HG03196 (cell line): ENCODE results near the gene ITPR1.
A peak's percentile ranks its signal among the peaks of the same experiment; 100 is the strongest.

Experiments
- ATAC-seq: cut with Tn5 transposase; IDR thresholded peaks from one replicate; pipeline ENCODE4 v1.9.1; 2021; ENCODE audit not compliant: unreplicated experiment

ITPR1 gene

DNA sequence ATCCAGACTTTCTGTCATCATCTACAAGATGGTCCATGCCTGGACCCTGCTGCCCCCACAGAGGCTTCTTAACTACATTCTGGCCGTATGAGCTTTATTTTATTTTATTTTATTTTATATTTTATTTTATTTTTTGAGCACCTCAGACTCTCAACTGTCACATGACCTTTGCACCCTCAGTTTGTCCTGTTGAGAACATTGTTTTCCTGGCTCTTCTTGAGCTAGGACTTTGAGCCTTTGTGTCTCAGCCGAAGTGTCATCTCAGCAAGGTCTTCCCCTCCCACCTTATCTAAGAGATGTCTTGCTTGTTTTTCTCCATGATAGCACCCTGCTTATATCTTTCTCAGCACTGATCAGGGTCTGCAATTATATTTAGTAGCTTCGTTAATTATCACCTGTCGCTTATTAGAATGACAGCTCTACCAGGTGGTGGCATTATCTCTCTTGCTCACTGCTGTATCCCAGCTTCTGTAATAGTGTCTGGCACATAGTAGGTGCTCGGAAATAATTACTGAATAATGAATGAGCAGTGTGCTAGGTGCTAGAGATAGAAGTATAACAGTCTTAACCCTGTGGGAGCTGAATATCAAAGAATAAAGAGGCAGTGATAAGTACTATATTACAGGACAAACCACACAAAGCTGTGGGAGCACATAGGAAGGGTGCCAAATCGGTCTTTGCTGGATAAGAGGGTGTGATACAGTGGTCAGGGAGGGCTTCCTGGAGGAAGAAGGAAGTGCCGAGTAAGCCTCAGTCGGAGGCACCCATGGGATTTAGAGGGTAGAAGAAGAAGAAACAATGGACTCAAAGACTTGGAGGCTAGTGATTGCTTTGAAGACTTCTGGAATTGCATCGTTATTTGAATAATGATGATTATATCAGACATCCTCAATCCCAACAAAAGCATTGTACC is 136.2 kb downstream of the ITPR1 start:
- ATAC-seq = no peak

DNA sequence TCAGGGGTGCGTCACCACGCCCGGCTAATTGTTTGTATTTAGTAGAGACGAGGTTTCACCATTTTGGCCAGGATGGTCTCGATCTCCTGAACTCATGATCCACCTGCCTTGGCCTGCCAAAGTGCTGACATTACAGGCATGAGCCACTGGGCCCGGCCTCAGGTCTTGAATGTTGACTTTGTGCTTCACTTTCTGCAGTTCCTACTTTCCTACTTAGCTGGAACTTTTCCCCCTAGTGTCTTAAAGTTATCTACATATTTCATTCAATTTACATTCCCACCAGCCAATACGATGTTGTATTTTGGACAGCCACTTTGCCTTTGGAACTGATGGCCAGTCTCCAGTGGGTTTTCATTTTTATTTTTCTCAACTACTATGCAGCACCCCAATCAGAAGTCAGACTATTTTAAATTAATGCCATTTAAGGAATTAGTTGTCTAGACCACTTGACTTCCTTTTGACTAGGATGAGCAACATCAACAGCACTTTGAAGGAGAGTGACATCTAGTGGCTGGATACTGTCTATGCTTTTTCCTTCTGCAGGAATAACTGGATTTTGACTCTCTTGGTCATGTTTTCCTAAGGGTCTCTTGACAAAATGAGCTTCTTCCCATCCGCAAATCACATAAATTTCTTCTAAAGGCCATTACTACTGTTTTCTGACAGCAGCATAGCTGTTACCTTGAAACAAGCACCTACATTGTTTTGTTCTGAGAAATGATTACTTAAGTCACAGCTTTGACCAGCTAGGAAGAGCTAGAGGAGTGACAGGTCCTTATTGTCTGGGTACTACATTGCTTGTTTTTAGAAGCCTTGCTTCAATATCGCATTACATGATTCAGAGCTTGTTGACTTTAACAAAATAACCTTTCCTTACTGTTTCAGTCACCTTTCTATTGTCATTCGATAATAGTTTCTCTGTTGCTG is 140.2 kb downstream of the ITPR1 start:
- ATAC-seq = peak; percentile 68

DNA sequence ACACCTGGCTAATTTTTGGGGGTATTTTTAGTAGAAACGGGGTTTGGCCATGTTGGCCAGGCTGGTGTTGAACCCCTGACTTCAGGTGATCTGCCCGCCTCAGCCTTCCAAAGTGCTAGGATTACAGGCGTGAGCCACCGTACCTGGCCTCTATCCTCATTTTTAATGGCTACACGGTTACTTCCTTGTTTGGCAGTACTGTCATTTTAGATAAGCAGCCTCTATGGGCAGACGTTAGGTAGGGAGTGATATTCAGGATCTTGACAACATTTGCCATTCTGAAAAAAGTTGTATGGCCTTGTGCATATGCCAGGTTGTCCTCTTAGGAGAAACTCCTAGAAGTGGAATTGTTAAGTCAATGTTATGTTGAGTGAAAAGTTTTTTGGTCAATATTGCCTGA is 141.7 kb downstream of the ITPR1 start:
- no peak for ATAC-seq

DNA sequence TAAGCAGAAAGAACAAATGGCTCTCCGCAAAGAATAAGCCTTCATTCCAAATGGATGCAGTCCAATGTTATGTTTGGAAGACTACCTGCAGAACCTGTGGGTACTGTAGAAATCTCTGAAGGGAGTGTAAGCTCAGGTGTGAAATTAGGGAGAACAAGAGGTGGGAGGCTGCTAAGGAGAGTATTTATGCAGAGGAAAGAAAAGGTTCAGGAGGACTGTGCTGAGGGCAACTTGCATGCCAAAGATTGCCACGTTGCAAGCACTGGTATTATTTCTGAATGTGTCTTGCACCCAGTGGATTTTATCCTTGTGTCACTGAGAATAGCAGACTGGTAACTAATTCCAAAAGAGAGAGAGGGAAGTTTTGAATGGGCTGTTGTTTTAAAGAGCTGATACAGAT is 144.1 kb downstream of the ITPR1 start:
- no peak for ATAC-seq

DNA sequence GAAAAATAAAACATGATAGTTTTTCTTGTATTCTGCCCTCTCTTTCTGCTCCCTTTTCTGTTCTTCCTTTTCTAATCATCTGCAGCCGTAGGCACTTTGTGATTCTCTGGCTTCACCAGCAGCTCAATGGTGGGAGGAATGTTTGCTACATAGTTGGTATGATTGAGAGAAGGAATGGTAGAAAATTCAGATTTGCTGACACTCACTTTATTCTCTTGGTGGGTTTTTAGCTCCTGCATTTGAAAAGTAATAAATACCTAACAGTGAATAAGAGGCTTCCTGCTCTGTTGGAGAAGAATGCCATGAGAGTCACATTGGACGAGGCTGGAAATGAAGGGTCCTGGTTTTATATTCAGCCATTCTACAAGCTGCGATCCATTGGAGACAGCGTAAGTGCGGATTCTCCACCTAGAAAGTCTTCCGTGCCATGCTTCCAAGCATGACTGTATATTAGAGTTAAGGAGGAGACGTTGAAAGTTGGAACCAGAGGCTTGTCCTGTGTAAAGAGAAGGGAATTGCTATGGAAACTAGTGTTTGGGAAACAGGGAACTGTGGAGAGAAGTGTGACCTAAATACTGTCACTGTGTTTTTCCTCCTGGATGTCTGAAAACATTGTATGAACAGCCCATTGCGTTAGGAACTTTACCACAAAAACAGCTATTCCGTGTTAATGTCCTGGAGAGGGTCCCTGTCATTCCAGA is 148.9 kb downstream of the ITPR1 start:
- no peak for ATAC-seq

DNA sequence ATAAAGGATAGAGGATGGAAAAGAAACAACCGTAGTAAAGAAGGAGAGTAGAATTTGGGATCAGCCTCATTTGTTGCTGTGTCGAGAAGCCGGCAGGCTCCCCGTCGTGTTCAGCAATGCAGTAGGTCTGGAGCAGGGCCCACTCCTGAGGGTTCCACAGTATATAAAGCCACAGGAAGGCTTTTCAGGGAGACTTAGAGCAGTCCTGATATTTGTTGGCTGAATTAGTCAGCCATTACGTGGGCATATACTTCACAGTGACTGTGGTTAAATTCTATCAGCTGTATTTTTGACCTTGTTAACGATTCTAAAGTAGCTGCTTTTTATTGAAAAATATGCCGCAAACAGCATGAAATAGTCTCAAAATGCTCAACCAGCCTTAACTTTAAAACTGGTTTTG is 149.5 kb downstream of the ITPR1 start:
- ATAC-seq = no peak

DNA sequence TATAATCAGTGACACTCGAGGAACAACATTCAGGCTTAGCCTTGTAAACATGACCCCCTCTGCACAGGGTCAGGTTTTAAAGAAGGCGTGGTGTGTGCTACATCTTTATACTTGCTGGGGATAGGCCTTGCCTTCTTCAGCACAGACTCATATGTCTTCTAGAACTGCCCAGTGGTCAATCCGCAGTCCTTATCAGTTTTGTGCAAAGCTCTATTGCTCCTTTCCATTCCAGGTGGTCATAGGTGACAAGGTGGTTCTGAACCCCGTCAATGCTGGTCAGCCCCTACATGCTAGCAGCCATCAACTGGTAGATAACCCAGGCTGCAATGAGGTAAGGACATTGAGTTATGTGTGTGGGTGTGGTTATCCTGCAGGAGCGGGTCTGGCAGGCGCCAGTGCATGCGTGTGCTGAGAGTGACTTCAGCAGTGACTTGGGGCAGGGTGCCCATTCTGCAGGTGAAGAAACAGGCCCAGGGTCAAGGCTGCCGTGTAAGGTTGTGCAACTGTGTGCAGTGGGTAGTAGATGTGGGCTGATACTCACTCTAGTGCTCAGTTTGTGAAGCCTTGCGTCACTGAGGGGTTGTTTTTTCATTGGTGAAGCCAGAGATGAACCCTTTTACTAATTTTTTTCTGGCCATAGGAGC is 150.9 kb downstream of the ITPR1 start:
- no peak for ATAC-seq

DNA sequence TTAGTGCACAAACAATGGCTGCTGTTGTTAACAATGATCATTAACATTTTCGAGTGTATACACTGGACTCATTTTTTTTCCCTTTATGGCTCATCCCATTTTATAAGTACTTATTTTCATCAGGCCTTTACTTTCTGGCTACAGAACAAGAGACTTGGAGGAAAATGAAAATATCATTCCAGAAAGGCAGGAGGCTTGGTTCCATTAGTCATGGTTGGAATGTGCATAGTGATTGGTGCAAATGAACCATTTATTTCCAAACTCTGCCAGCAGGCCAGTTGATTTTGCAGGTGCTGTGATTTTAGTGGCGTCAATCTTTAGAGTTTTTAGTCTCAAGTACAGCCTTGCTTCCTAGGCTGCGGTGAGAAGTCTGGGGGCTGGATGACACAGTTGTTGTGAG is 151.8 kb downstream of the ITPR1 start:
- ATAC-seq = no peak

DNA sequence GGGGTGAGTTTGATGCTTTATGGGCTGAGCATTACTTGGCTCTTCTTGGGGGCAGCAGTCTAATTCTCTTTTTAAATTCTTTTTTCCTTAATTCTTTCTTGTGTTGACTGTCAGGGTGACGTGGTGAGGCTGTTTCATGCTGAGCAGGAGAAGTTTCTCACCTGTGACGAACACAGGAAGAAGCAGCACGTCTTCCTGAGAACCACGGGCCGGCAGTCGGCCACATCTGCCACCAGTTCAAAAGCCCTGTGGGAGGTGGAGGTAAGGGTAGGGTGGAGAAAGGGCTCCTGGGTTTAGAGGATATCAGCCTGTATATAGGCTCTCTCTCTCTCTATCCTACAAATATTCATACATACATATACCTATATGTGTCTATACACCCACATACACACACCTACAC is 152.3 kb downstream of the ITPR1 start:
- ATAC-seq = no peak

DNA sequence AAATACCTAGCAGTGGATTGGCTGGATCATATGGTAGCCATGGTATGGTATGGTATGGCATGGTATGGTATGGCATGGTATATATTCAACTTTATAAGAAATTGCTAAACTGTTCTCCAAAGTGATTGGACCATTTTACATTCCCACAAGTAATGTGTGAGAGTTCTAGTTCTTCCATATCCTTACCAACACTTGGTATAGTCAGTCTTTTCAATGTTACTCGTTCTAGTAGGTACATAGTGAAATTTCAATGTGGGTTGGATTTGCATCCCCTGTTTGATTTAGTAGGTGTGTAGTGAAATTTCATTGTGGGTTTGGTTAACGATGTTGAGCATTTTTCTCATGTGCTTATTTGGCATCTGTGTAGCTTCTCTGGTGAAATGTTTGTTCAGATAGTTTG is 154.3 kb downstream of the ITPR1 start:
- no peak for ATAC-seq

DNA sequence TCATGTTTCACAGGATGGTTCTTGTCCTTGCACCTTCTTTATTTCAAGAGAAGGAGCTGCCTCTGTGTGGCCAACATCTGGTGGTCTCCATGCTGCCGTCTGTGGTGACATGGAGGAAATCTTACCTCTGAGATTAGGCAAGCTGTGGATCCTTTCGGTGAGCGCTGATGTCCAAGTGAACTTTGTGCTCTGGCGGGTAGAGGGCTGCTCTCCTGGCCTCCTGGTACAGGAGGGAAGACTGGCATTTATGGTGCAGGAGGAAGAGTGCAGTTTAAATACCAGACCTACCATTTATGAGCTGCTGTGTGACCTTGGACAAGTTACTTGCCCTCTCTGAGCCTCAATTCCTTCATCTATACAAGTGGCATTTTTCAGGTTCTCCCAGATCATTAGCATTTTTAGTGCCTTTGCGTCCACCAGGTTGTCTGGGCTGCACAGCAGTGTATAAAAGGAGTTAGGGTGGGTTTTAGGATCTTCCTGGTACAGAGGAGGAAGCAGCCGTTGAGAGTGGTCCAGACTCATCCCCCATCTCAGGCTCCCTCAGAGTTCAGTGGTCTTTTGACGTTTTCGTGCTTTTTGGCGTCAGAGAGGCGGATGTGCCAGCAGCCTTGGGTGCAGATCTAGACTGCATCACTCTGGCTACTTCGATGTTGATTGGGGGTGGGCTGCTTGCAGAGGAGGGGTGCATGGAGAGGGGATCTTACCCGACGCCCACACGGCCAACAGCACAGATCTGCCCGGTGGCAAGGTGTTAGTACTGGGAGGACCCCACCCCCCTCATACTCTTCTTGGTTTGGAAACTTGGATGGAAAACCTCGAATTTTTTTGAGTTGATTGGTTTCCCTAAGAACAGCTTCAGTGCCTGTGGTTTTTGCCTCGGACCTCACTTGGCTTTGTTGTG is 162.2 kb downstream of the ITPR1 start:
- ATAC-seq = no peak

DNA sequence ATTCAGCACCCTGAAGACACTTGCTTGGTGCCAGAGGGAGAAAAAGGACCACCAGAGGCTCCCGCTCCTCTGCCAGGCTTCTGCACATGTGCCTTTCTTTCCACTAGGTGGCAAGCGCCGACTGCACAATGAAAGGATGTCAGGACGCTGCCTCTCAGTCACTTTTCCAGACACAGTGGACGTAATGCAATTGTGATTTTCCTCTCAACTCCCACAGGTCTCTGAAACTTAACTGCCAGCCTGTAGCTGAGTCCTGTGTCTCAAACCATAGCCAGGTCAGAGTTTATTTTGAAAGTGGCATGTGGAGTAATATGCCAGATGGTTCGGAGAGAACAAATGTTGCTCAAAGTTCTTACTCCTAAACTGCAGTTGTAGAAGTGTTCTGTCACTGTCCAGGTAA is 162.9 kb downstream of the ITPR1 start:
- ATAC-seq = no peak

DNA sequence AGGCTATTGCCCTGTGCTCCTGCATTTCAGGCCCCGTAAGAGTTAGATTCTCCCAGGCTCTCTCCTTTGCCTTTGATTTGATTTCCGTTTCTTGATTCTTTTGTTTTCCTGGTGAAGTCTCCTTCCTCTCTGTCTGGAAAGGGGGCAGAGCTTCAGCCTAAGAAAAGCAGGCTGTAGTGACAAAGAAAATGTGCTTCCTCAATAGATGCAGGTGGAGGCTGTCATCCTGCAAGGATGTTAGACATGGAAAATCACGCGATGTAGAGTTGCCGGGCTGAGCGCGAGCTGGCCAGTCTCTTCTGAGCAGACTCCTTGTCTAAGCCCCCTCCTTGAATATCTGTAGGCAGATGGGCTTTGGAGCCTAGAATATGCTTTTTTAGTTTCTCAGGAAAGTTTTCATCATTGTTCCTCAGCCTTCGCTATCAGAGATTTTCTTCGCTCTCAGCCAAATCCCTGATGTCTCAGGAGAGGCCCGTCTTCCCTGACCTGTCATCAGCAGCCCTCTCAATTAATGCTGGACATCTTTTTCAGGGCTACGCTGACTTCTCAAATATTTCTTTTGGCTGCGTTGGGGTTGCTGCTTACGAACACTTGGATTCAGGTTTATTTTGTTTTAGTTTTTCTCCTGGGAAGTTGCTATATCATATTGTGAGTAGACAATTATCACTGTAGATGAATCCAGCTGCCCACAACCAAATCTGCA is 163.6 kb downstream of the ITPR1 start:
- no peak for ATAC-seq

DNA sequence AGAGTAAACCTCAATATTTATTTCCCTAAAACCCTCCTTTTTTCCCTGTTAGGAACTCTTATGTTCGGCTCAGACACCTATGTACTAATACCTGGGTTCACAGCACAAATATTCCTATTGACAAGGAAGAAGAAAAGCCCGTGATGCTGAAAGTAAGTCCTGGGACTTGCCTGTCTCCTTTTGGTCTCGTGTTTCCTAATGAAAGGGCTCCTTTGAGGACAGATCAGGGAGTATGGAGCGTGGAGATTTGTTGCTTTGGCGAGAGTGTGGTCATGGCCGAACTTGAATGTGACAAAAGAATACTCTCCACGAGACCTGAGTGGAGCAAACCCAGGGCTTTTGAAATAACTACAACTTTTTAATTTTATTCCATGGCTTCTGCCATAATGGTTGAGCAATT is 167.8 kb downstream of the ITPR1 start:
- ATAC-seq = no peak

DNA sequence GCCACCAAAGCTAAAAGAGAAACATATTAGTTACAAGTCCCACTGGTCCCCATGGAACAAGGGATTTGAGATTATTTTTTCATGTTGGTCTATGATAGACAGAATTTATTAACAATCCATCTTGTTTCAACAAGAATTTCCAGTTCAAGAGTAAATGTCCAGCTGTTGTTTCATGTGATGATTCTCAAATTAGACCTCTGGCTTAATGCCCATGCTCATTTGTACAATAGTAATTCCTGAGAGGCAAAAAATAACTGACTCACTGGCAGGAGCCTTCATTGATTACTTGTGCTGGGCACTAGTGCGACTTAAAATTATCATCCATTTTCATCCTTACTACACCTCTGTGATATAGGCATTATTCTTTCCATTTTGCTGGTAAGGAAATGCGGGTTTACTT is 171.3 kb downstream of the ITPR1 start:
- ATAC-seq = no peak

DNA sequence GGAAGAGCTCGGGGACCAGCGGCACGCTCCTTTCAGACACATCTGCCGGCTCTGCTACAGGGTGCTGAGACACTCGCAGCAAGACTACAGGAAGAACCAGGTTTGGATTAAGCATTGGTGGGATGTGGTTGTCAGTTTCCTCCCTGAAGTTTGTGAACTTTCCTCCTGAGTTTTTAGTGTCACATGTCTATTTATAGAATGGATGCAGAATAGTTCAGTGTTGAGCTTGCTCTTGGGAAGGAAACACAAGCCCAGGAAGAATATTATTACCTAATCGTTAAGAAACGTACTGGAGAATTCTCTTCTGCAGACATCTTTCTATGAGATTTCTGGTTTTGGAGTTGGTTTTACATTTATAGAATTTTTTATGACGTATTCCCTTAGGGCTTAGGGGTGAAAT is 172.0 kb downstream of the ITPR1 start:
- no peak for ATAC-seq

DNA sequence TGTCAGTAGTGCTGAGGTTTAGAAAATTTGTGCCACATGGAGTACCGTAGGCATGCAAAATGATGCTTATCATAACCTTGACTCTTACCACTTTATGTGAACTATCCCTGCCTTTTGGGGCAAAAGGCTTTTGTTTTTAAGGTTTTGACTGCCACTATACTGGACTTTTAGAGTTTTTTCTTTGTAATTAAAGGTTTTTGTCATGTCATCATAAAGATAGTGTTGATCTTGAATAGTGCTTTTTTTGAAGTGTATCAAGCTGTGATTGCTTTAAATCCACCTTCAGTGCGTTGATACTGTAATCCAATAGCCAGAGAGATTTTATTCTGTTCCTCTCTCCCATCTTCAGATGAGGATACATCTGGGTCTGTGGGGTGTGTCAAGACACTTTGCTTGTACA is 172.9 kb downstream of the ITPR1 start:
- no peak for ATAC-seq

DNA sequence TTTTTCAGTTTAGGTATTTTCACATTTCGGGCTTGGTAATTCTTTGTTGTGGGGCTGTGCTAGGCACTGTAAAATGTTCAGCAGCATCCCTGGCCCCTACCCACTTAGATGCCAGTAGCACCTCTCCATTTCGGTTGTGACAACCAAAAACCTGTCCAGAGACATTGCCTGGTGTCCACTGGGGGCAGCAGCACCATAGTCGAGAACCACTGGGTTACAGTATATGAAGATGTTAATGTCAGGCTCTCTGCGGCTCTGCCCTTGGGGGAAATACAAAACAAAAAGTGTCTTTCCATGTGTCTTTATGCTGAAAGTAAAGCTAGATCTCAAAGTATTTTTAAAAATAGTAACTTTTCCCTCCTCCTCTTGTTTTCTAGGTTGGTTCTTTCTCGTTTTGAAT is 177.2 kb downstream of the ITPR1 start:
- no peak for ATAC-seq

DNA sequence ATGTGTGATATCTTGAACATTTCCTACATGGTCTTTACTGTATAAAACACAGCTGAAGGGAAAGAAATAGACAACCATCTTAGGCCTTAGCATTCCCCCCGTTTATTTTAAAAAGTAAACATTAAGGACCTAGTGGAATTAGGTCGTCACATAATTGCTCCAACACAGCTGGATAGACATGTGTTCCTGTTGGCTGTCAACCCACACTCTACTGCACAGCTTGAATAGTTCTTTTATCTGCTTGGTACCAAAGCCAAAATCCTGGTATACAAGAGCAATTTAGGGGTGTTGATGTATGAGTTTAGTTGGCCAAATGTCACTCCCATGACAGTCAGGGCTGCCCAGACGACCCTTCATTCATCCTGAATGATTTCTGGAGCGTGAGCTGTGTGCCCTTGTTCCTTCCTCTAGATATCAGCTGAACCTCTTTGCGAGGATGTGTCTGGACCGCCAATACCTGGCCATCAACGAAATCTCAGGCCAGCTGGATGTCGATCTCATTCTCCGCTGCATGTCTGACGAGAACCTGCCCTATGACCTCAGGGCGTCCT is 179.7 kb downstream of the ITPR1 start:
- ATAC-seq = no peak
